H9 (cell line): ENCODE measurements around the gene RSAD2. TPM values are rescaled to one million over a fixed set of nuclear protein-coding genes. Genes with fewer than 3 reads are reported as not detected.

ENCODE experiments used
- DNase-seq: peaks from one replicate; pipeline ENCODE4 v3.0.0-alpha.2; 2017
- H2AFZ ChIP-seq: one replicate; pipeline ENCODE4 v1.6.1; 2013; ENCODE audit warnings: mild to moderate bottlenecking, low read length, control low read depth, moderate library complexity
- H2AK5ac ChIP-seq: 2 replicates; pipeline ENCODE4 v1.6.1; 2013; ENCODE audit warnings: low read length, control low read depth, mixed read lengths; ENCODE audit not compliant: insufficient read length
- H2BK120ac ChIP-seq: one replicate; pipeline ENCODE4 v1.6.1; 2013; ENCODE audit warnings: low read depth, mild to moderate bottlenecking, low read length, control low read depth, inconsistent platforms; ENCODE audit not compliant: poor library complexity, severe bottlenecking
- H2BK12ac ChIP-seq: 2 replicates; pipeline ENCODE4 v1.6.1; 2013; ENCODE audit warnings: low read length, control low read depth, mixed read lengths, low read depth; ENCODE audit not compliant: insufficient read length
- H2BK15ac ChIP-seq: 2 replicates; pipeline ENCODE4 v1.6.1; 2013; ENCODE audit warnings: low read depth, low read length, control low read depth
- H2BK20ac ChIP-seq: one replicate; pipeline ENCODE4 v1.6.1; 2013; ENCODE audit warnings: low read depth, mild to moderate bottlenecking, low read length, control low read depth, inconsistent platforms; ENCODE audit not compliant: poor library complexity, severe bottlenecking
- H2BK5ac ChIP-seq: 2 replicates; pipeline ENCODE4 v1.6.1; 2013; ENCODE audit warnings: low read length, control low read depth, mixed read lengths; ENCODE audit not compliant: insufficient read length
- H3K14ac ChIP-seq: 2 replicates; pipeline ENCODE4 v1.6.1; 2013; ENCODE audit warnings: low read length, control low read depth; ENCODE audit not compliant: insufficient read depth
- H3K18ac ChIP-seq: 2 replicates; pipeline ENCODE4 v1.6.1; 2013; ENCODE audit warnings: low read depth, mild to moderate bottlenecking, mixed read lengths, low read length, control low read depth; ENCODE audit not compliant: insufficient read length
- H3K23ac ChIP-seq: 2 replicates; pipeline ENCODE4 v1.6.1; 2013; ENCODE audit warnings: low read length, control low read depth, mixed read lengths, low read depth; ENCODE audit not compliant: insufficient read length
- H3K23me2 ChIP-seq: 2 replicates; pipeline ENCODE4 v1.6.1; 2013; ENCODE audit warnings: low read depth, mild to moderate bottlenecking, mixed read lengths, low read length, control low read depth; ENCODE audit not compliant: insufficient read length, poor library complexity, severe bottlenecking
- H3K27ac ChIP-seq: 2 replicates; pipeline ENCODE4 v1.5.1; 2013; ENCODE audit warnings: low read length, control low read depth, mixed read lengths, low read depth; ENCODE audit not compliant: insufficient read length
- H3K27me3 ChIP-seq: 2 replicates; pipeline ENCODE4 v1.6.1; 2013; ENCODE audit warnings: low read length, control low read depth, inconsistent platforms; ENCODE audit not compliant: insufficient read depth
- H3K4ac ChIP-seq: 2 replicates; pipeline ENCODE4 v1.6.1; 2013; ENCODE audit warnings: low read depth, mild to moderate bottlenecking, control low read depth, inconsistent platforms, low read length, moderate library complexity
- H3K4me1 ChIP-seq: 2 replicates; pipeline ENCODE4 v1.6.1; 2013; ENCODE audit warnings: low read length, control low read depth, inconsistent platforms; ENCODE audit not compliant: insufficient read depth
- H3K4me2 ChIP-seq: 2 replicates; pipeline ENCODE4 v1.6.1; 2013; ENCODE audit warnings: low read length, control low read depth, mixed read lengths; ENCODE audit not compliant: insufficient read length, insufficient read depth
- H3K56ac ChIP-seq: 2 replicates; pipeline ENCODE4 v1.6.1; 2013; ENCODE audit warnings: low read depth, mild to moderate bottlenecking, mixed read lengths, low read length, control low read depth; ENCODE audit not compliant: insufficient read length
- H3K79me1 ChIP-seq: 2 replicates; pipeline ENCODE4 v1.6.1; 2013; ENCODE audit warnings: low read depth, mild to moderate bottlenecking, moderate library complexity, low read length, control low read depth, inconsistent platforms; ENCODE audit not compliant: insufficient read depth, poor library complexity, severe bottlenecking
- H3K79me2 ChIP-seq: 2 replicates; pipeline ENCODE4 v1.6.1; 2013; ENCODE audit warnings: low read length, control low read depth, inconsistent platforms; ENCODE audit not compliant: insufficient read depth
- H3K9ac ChIP-seq: 2 replicates; pipeline ENCODE4 v1.6.1; 2013; ENCODE audit warnings: low read length, control low read depth, mixed read lengths; ENCODE audit not compliant: insufficient read length; ENCODE audit errors: extremely low read depth
- H3K9me3 ChIP-seq: one replicate; pipeline ENCODE4 v1.6.1; 2013; ENCODE audit warnings: low read depth, low read length, inconsistent platforms; ENCODE audit not compliant: control insufficient read depth
- H3T11ph ChIP-seq: one replicate; pipeline ENCODE4 v1.6.1; 2013; ENCODE audit warnings: mild to moderate bottlenecking, low read length, control low read depth, inconsistent platforms
- H4K20me1 ChIP-seq: one replicate; pipeline ENCODE4 v1.6.1; 2013; ENCODE audit not compliant: control insufficient read depth, insufficient read length, insufficient read depth
- H4K5ac ChIP-seq: 2 replicates; pipeline ENCODE4 v1.6.1; 2013; ENCODE audit warnings: low read depth, mild to moderate bottlenecking, mixed read lengths, low read length, control low read depth; ENCODE audit not compliant: insufficient read length
- H4K8ac ChIP-seq: replicated peaks from 2 replicates; pipeline ENCODE4 v1.6.1; 2013; ENCODE audit warnings: low read length, control low read depth, mixed read lengths, low read depth; ENCODE audit not compliant: insufficient read length
- H4K91ac ChIP-seq: 2 replicates; pipeline ENCODE4 v1.6.1; 2013; ENCODE audit warnings: low read depth, mild to moderate bottlenecking, moderate library complexity, mixed read lengths, low read length, control low read depth; ENCODE audit not compliant: insufficient read length
- H3K27ac Mint-ChIP-seq, 3 experiments: 2 replicates in 2 of 3; 3 replicates in 1 of 3; pipeline ENCODE4 v1.8.0; 2020 to 2021; ENCODE audit warnings: mixed read lengths in 3 of 3, mild to moderate bottlenecking in 1 of 3, moderate library complexity in 1 of 3
- H3K27me3 Mint-ChIP-seq: 2 replicates; pipeline ENCODE4 v1.8.0; 2021; ENCODE audit warnings: low read depth, mild to moderate bottlenecking, moderate library complexity, mixed read lengths
- H3K36me3 Mint-ChIP-seq, 3 experiments: 2 replicates in 2 of 3; 3 replicates in 1 of 3; pipeline ENCODE4 v1.8.0; 2020 to 2021; ENCODE audit warnings: low read depth in 3 of 3, mixed read lengths in 3 of 3; ENCODE audit not compliant: insufficient read depth in 1 of 3
- H3K4me1 Mint-ChIP-seq, 2 experiments: 2 replicates each; pipeline ENCODE4 v1.8.0; 2020; ENCODE audit warnings: mixed read lengths in 2 of 2
- H3K4me3 Mint-ChIP-seq, 2 experiments: 2 replicates in 1 of 2; 3 replicates in 1 of 2; pipeline ENCODE4 v1.8.0; 2020 to 2021; ENCODE audit warnings: mild to moderate bottlenecking in 2 of 2, mixed read lengths in 2 of 2, moderate library complexity in 1 of 2
- H3K9me3 Mint-ChIP-seq, 2 experiments: 2 replicates in 1 of 2; 3 replicates in 1 of 2; pipeline ENCODE4 v1.8.0; 2020; ENCODE audit warnings: mild to moderate bottlenecking in 2 of 2, mixed read lengths in 2 of 2, moderate library complexity in 1 of 2
- CTCF ChIP-seq: fragments of 200-600 bp; sonication (generic); conservative IDR thresholded peaks from 3 replicates; pipeline ENCODE4 v1.8.0; 2021; ENCODE audit warnings: antibody characterized with exemption, mild to moderate bottlenecking
- WGBS: extraction: QIAGEN DNeasy Blood & Tissue Kit; methylation state at CpG from one replicate; pipeline ENCODE4 v1.1.7; 2013; ENCODE audit warnings: missing lambda C conversion rate, low lambda C conversion rate, mixed read lengths; ENCODE audit not compliant: insufficient read length; ENCODE audit errors: extremely low coverage; 5-methylcytosine and 5-hydroxymethylcytosine counted together
- total RNA-seq: library from RNA; stranded (reverse); gene quantifications from 2 replicates; pipeline ENCODE4 v1.2.1, GENCODE V29; 2021

Gene RSAD2
- total RNA-seq, 1 experiment from 2014 or later = not detected

GRCh38 chr2:6939071-6939470 lies 61.5 kb downstream of the RSAD2 start:
- no peak overlapping the region for H2BK12ac ChIP-seq
- peaks cover 25 to 37% of the 10 kb centered on the region in 2 experiments for H3K4me1 Mint-ChIP-seq

More at GRCh38 chr2:6939071-6939470, 61.5 kb downstream of the RSAD2 start:
- Mint-ChIP-seq H3K36me3 (peaks cover 14 to 24% (median 23%) of the 10 kb centered on the region in 3 experiments), H3K27ac (no peak overlapping the region), H3K9me3 (no peaks in the 10 kb centered on the region; a peak in 1 of 5 replicates), H3K4me3 (no peak overlapping the region), H3K27me3 (no peaks in the 10 kb centered on the region; the same call in 1 of the 2 replicates)
- no peak for DNase-seq
- Histone ChIP-seq H3K9me3 (no peaks in the 10 kb centered on the region), H3K27ac (no peak overlapping the region), H4K8ac (no peak overlapping the region), H3K23ac (no peak overlapping the region), H2BK15ac (no peak overlapping the region), H2BK120ac (no peak overlapping the region), H2BK5ac (no peak overlapping the region), H4K20me1 (no peaks in the 10 kb centered on the region), H3K79me2 (peaks cover 2% of the 10 kb centered on the region; the same call in 1 of the 2 replicates), H2AFZ (no peak overlapping the region), H3K27me3 (no peaks in the 10 kb centered on the region), H3K23me2 (peaks cover under 1% of the 10 kb centered on the region), H3K56ac (no peak overlapping the region), H3K79me1 (peaks cover 7% of the 10 kb centered on the region), H3K18ac (no peak overlapping the region), H3T11ph (no peak overlapping the region), H3K14ac (no peak overlapping the region), H2AK5ac (no peak overlapping the region), H3K4ac (no peak overlapping the region), H3K4me2 (no peak overlapping the region), H4K91ac (no peak overlapping the region), H4K5ac (no peak overlapping the region), H3K9ac (no peak overlapping the region), H3K4me1 (peaks cover 4% of the 10 kb centered on the region; the same call in 1 of the 2 replicates), H2BK20ac (no peak overlapping the region)
- no CpG with 5 or more reads among the region's 2 CpGs for WGBS
- no peak for TF ChIP-seq CTCF
